ENCODE data around the gene DENND2A. TPM values are rescaled to one million over a fixed set of nuclear protein-coding genes. Genes with fewer than 3 reads are reported as not detected.

DENND2A gene
- total and polyA plus RNA-seq, 2 of the 4 experiments (the other 2 are of a cell fraction) = 7.5 to 10.3 TPM

DNA sequence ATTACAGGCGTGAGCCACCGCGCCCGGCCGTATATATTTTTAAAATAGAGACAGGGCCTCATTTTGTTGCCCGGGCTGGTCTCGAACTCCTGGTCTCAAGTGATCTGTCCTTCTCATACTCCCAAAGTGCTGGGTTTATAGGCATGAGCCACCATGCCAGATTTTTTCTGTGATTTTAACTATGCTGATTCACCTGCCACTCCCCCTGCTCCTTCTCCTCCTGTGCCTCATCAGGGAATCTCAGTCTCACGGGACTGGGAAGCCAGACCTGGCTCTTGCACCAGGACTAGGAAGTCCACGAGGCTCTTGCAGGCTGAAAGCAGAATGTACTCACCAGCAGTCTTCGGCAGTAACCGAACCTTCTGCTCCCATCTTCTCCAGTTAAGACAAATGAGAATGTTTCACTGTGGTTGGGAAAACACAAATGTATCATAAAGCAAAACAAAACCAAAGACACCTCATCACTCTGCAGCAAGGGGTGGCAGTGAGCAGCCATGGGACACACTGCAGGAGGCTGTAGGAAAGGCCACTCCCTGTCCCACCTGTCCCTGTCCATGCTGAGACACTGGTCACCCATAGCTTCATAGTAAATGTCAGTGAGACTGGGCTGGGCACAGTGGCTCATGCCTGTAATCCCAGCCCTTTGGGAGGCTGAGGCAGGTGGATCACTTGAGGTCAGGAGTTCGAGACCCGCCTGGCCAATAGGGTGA is 82.6 kb downstream of the DENND2A start:
- no peak overlapping the region for H3K9ac ChIP-seq (ENCODE audit: low read depth, low read length)
- H4K5ac ChIP-seq (ENCODE audit: low read depth, low read length) = no peak overlapping the region
- no peak overlapping the region for H4K91ac ChIP-seq (ENCODE audit: insufficient read depth, low read depth, low read length)
- POLR2A ChIA-PET (ENCODE audit: unreplicated experiment) = no interaction called here
- no peaks in the 10 kb centered on the region for H4K20me1 ChIP-seq (ENCODE audit: insufficient read depth, low read length)
- H3K4me2 ChIP-seq (ENCODE audit: low read depth, low read length) = no peak overlapping the region
- H2AFZ ChIP-seq (replicated peaks; ENCODE audit: low read length, poor library complexity) = no peak overlapping the region
- H3K36me3 ChIP-seq (ENCODE audit: control insufficient read depth, insufficient read depth, low read length) = peaks cover 42% of the 10 kb centered on the region
- no peak overlapping the region for H3K27ac ChIP-seq (ENCODE audit: insufficient read depth, low read length)
- H4K8ac ChIP-seq (ENCODE audit: low read depth in 2 of 2, low read length in 2 of 2) = no peak overlapping the region
- no peaks in the 10 kb centered on the region for H3K9me3 ChIP-seq (ENCODE audit: control insufficient read depth, insufficient read depth, low read length)
- H2AK9ac ChIP-seq (replicated peaks; ENCODE audit: low read depth, low read length, poor library complexity) = no peak overlapping the region
- no peak overlapping the region for H3K18ac ChIP-seq (ENCODE audit: low read depth, low read length)
- peaks cover 4% of the 10 kb centered on the region; the same call in 1 of the 2 replicates for H3K9me1 ChIP-seq (ENCODE audit: insufficient read depth, low read length)
- no peak overlapping the region for H3K4me3 ChIP-seq (ENCODE audit: insufficient read depth, low read depth, low read length)
- no peak overlapping the region for H2AK5ac ChIP-seq (ENCODE audit: low read depth, low read length)
- dilution Hi-C loops (cut with HindIII; ENCODE audit: low sequenced_read_pairs, unreplicated experiment) = no loop called here
- H3K4me1 ChIP-seq (ENCODE audit: control insufficient read depth, insufficient read depth, low read length) = peaks cover under 1% of the 10 kb centered on the region; the same call in 1 of the 2 replicates
- H3K79me1 ChIP-seq (ENCODE audit: low read depth in 1 of 2, low read length in 2 of 2) = no peaks in the 10 kb centered on the region; a peak in 1 of 4 replicates
- H3K14ac ChIP-seq (replicated peaks; ENCODE audit: low read depth, low read length) = no peak overlapping the region
- in situ Hi-C loops (cut with MboI; ENCODE audit: low sequenced_read_pairs) = no loop called here
- H2BK15ac ChIP-seq (ENCODE audit: low read depth, low read length) = no peak overlapping the region
- no peak overlapping the region for H3K4ac ChIP-seq (ENCODE audit: low read depth, low read length)
- H3K27me3 ChIP-seq (ENCODE audit: control insufficient read depth, insufficient read depth, low read length) = no peaks in the 10 kb centered on the region
- 100% methylated on average over 3 of the region's 13 CpGs; no CpG with 5 or more reads in 1 of the 2 experiments for WGBS, 2 experiments (ENCODE audit: extremely low coverage in 2 of 2, insufficient read length in 1 of 2)
- CTCF ChIA-PET = no interaction called here
- no peak overlapping the region for H2BK20ac ChIP-seq (ENCODE audit: low read depth, low read length)
- no peak for DNase-seq
- no TSS peak for BruUV-seq (replicated peaks)
- no peak overlapping the region for H3K23ac ChIP-seq (ENCODE audit: low read depth, low read length)
- intact Hi-C loops (cut with micrococcal nuclease) = no loop called here
- no peak overlapping the region for H2BK120ac ChIP-seq (ENCODE audit: low read depth, low read length)
- no peak for TF ChIP-seq CEBPB (IDR thresholded peaks at IDR 0.05; ENCODE audit: low read depth, low read length)
- no peak for TF ChIP-seq MAZ (IDR thresholded peaks at IDR 0.05; ENCODE audit: borderline replicate concordance, low read depth, low read length)
- no peak for TF ChIP-seq MXI1 (IDR thresholded peaks at IDR 0.05; ENCODE audit: borderline replicate concordance, low read depth, low read length)
- TF ChIP-seq USF2 (IDR thresholded peaks at IDR 0.05; ENCODE audit: low read depth, low read length) = no peak
- ATAC-seq (ENCODE audit: low read depth) = no peak
- no peak overlapping the region for H2BK5ac ChIP-seq (ENCODE audit: low read depth, low read length, poor library complexity, severe bottlenecking)
- no peak overlapping the region for H3K56ac ChIP-seq (ENCODE audit: extremely low read depth, insufficient read depth, low read length)

Data from IMR-90 (cell line).